ENCODE data around the gene NUP62.
"Not testable (repeated sequence)": the region's sequence is repeated elsewhere in the genome, so short reads cannot be mapped to it uniquely, and the experiment has no call there.

NUP62 gene

DNA sequence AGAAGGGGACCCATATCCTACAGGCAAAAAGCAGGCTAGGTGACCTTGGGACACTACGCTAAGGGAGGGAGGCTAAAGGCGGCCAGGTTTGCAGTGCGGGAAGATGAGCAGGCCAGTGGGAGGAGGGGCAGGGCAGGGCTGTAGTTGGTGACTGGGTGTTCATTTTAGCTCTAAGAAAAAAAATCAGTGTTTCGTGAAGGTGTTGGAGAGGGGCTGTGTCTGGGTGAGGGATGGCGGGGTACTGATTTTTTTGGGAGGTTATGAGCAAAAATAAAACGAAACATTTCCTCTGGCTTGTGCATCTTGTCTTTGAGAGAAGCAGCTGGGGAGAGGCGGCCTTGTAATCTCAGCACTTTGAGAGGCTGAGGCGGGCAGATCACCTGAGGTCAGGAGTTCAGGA lies 4.3 kb upstream of the NUP62 start:
- Histone ChIP-seq H3K4me1 (ENCODE audit: insufficient read depth, low read length) (no peaks in the 10 kb centered on the region), H3K4me3 (ENCODE audit: low read length) (no peak overlapping the region), H3K36me3 (ENCODE audit: insufficient read depth, low read length) (no peaks in the 10 kb centered on the region; the same call in 1 of the 2 replicates), H3K9me3 (ENCODE audit: insufficient read depth, low read depth, low read length) (no peaks in the 10 kb centered on the region), H3K27ac (ENCODE audit: low read depth, low read length) (no peak overlapping the region), H3K27me3 (ENCODE audit: insufficient read depth, low read length) (no peaks in the 10 kb centered on the region), H3K9ac (ENCODE audit: low read depth, low read length) (no peak overlapping the region)
- WGBS: 89% methylated on average over 8 of the region's 8 CpGs

DNA sequence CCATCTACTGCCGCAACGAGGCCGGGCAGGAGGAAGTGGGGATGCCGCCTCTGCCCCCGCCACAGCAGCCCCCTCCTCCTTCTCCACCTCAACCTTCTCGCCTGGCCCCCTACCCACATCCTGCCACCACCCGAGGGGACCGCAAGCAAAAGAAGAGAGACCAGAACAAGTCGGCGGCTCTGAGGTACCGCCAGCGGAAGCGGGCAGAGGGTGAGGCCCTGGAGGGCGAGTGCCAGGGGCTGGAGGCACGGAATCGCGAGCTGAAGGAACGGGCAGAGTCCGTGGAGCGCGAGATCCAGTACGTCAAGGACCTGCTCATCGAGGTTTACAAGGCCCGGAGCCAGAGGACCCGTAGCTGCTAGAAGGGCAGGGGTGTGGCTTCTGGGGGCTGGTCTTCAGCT lies 3.4 kb upstream of the NUP62 start:
- no peak overlapping the region for H3K9ac ChIP-seq (ENCODE audit: low read depth, low read length)

DNA sequence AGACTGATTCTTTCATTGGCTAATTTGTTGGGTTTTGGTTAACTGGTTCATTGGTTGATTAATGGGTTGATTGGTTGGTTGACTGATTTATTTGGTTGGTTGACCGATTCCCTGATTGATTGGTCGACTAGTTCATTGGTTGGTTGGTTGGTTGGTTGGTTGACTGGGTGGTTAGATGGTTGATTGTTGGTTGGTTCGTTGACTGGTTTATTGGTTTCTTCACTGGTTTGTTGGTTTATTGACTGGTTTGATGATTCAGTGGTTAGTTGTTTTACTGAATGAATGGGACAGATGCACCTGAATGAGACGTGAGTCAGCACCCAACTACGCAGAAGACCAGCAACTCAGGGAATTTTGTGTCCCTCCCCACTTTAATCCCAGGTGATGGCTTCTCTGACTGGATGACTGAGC lies 2.7 kb upstream of the NUP62 start:
- Histone ChIP-seq H3K4me3 (ENCODE audit: low read length) (no peak overlapping the region), H3K27ac (ENCODE audit: low read depth, low read length) (no peak overlapping the region), H3K4me1 (ENCODE audit: insufficient read depth, low read length) (0 out of 2 replicates have a peak, but pooled peaks cover 7% of the 10 kb centered on the region), H3K9me3 (ENCODE audit: insufficient read depth, low read depth, low read length) (no peaks in the 10 kb centered on the region), H3K27me3 (ENCODE audit: insufficient read depth, low read length) (no peaks in the 10 kb centered on the region), H3K36me3 (ENCODE audit: insufficient read depth, low read length) (peaks cover 9% of the 10 kb centered on the region), H3K9ac (ENCODE audit: low read depth, low read length) (no peak overlapping the region)
- 92% methylated on average over 5 of the region's 5 CpGs for WGBS

More for the DNA sequence above, 3.4 kb upstream of the NUP62 start:
- Histone ChIP-seq H3K36me3 (ENCODE audit: insufficient read depth, low read length) (peaks cover 2% of the 10 kb centered on the region), H3K4me1 (ENCODE audit: insufficient read depth, low read length) (0 out of 2 replicates have a peak, but pooled peaks cover 3% of the 10 kb centered on the region), H3K27me3 (ENCODE audit: insufficient read depth, low read length) (no peaks in the 10 kb centered on the region), H3K9me3 (ENCODE audit: insufficient read depth, low read depth, low read length) (no peaks in the 10 kb centered on the region), H3K27ac (ENCODE audit: low read depth, low read length) (no peak overlapping the region), H3K4me3 (ENCODE audit: low read length) (no peak overlapping the region)
- 97% methylated on average over 25 of the region's 25 CpGs for WGBS

DNA sequence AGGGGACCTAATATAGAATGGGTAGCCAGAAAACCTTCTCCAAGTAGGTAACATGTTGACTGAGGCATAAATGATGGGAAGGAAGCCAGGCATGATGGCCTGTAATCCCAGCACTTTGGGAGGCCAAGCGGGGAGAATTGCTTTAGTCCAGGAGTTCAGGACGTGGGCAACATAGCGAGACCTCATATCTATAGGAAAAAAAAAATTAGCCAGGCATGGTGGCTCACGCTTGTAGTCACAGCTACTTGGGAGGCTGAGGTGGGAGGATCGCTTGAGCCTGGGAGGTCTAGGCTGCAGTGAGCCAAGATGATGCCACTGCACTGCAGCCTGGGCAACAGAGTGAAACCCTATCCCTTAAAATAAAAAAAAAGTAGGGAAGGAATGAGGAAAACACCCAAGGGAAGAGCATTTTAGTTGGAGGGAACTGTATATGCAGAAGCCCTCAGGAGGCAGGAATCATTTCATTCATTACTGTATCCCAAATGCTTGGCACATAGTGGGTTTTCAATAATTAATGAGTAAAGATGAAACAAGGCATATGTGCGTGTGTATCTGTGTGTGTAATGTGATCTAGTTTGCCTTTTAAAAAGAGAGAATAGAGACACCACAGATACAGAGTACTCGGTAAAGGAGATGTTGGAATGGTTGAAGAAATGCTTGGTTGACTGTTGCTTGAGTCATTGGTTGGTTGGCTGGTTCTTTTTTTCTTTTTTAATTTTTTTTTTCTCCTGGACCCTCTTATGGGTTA lies 2.2 kb upstream of the NUP62 start:
- 0 out of 2 replicates have a peak, but pooled peaks cover 7% of the 10 kb centered on the region for H3K4me1 ChIP-seq (ENCODE audit: insufficient read depth, low read length)
- H3K4me3 ChIP-seq (ENCODE audit: low read length): no peak overlapping the region
- 94% methylated on average over 7 of the region's 7 CpGs for WGBS
- no peaks in the 10 kb centered on the region for H3K27me3 ChIP-seq (ENCODE audit: insufficient read depth, low read length)
- no peak overlapping the region for H3K9ac ChIP-seq (ENCODE audit: low read depth, low read length)
- no peaks in the 10 kb centered on the region for H3K9me3 ChIP-seq (ENCODE audit: insufficient read depth, low read depth, low read length)
- H3K36me3 ChIP-seq (ENCODE audit: insufficient read depth, low read length): peaks cover 15% of the 10 kb centered on the region
- H3K27ac ChIP-seq (ENCODE audit: low read depth, low read length): no peak overlapping the region

DNA sequence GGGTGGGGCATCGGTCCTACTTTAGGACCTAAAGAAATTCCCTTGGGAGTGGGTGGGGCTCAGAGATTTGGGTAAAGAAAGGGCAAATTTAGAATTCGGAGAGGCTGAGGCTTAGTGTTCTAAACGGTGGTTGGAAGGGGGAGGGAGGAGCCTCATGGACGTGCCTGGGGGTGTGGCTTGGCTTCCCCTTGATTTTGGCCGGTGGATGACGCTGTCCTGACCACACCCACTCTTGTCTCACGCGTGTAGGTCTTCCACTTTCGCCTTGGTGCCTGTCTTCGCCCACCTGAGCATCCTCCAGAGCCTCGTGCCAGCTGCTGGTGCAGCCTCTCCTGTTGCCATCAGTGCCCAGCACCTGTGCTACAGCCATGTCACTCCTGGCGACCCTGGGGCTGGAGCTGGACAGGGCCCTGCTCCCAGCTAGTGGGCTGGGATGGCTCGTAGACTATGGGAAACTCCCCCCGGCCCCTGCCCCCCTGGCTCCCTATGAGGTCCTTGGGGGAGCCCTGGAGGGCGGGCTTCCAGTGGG lies 1.2 kb upstream of the NUP62 start:
- Histone ChIP-seq H3K4me3 (ENCODE audit: low read length) (peak overlapping the region; percentile 95), H3K27me3 (ENCODE audit: insufficient read depth, low read length) (no peaks in the 10 kb centered on the region), H3K36me3 (ENCODE audit: insufficient read depth, low read length) (peaks cover 23% of the 10 kb centered on the region), H3K4me1 (ENCODE audit: insufficient read depth, low read length) (0 out of 2 replicates have a peak, but pooled peaks cover 7% of the 10 kb centered on the region), H3K9me3 (ENCODE audit: insufficient read depth, low read depth, low read length) (no peaks in the 10 kb centered on the region), H3K9ac (ENCODE audit: low read depth, low read length) (no peak overlapping the region), H3K27ac (ENCODE audit: low read depth, low read length) (no peak overlapping the region)
- 65% methylated on average over 15 of the region's 15 CpGs for WGBS

DNA sequence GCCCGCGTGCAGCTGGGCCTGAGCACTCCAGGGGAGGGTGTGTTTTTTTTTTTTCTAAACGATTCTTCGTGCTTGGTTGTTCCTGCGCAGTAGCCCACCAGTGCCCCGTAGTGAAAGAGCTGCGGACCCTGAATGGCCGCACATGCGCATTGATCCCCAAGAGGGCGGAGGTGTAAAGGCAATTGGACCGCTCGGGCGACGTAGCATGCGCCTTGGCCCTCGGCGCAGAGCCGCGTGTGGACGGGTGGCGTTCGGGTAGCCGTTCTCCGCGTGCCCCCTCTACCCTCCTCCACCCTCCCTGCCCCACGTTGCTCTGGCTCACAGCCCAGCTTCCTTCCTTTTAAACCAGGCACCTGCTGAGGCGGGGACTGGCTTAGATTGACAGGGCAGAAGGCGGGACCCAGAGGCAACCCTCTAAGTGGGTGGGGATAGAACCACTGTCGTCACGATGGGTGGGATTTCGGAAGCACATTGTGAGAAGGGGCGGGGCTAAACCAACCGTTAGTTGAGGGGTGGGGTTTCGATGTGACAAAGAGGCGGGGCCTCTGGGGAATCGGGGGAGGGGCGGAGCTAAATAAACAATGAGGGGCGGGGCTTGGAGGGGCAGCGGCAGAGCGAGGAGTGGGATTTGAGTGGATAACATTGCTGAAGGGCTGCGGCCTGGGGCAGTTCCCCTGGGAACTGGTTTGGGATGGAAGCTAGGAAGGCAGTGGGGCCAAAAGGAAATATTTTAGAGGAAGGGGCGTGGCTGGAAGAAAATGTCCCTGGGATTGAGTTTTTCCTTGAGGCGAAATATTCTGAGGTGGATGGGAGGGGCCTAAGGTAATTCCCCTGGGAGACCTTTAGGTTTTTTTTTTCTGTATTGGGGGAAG lies 543 bp upstream of the NUP62 start:
- 3% methylated on average over 43 of the region's 43 CpGs for WGBS
- Histone ChIP-seq H3K4me3 (ENCODE audit: low read length) (peak overlapping the region; percentile 95), H3K27ac (ENCODE audit: low read depth, low read length) (peak overlapping the region; percentile 94)

DNA sequence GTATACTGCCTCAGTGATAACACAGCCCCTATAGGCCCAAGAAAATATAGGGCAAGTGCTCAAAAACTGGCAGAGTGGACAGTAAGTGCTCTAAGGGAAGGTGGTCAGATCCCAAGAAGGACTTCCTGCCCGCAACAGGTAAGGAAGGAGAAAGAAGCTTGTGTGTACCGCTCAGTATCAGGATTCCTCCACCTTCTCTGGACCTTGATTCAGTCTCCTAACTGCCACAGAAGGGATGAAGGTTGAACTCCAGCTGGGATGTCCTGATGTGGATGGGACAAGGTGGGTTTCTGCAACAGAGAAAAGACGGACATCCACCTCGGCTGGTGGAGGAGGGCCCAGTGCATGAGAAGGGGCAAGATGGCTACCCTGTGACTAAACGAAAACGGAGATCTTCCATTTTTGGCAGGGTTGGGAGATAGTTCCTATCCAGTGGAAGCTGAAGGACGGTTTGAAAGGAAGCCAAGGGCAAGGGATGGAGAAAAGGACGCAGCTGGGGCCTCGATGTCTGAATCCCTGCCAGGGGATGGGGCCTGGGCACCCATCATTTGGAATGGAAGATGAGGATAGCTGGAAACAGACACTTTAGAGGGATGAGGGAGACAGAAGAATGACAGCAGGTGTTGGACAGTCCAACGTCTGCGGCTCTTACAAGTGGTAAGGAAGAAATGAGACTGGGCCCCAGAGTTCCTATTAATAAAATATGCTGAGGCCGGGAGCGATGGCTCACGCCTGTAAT lies 1.6 kb downstream of the NUP62 start:
- no peaks in the 10 kb centered on the region for H3K9me3 ChIP-seq (ENCODE audit: insufficient read depth, low read depth, low read length)
- H3K9ac ChIP-seq (ENCODE audit: low read depth, low read length): 0 out of 2 replicates have a peak overlapping the region, but pooled peaks have one; percentile 12
- H3K4me3 ChIP-seq (ENCODE audit: low read length): peak overlapping the region; percentile 95
- 0 out of 2 replicates have a peak, but pooled peaks cover 7% of the 10 kb centered on the region for H3K4me1 ChIP-seq (ENCODE audit: insufficient read depth, low read length)
- peaks cover 50% of the 10 kb centered on the region for H3K36me3 ChIP-seq (ENCODE audit: insufficient read depth, low read length)
- no peaks in the 10 kb centered on the region for H3K27me3 ChIP-seq (ENCODE audit: insufficient read depth, low read length)
- H3K27ac ChIP-seq (ENCODE audit: low read depth, low read length): no peak overlapping the region
- WGBS: 91% methylated on average over 14 of the region's 14 CpGs

More for the DNA sequence above, 543 bp upstream of the NUP62 start:
- Histone ChIP-seq H3K9me3 (ENCODE audit: insufficient read depth, low read depth, low read length) (no peaks in the 10 kb centered on the region), H3K27me3 (ENCODE audit: insufficient read depth, low read length) (no peaks in the 10 kb centered on the region), H3K9ac (ENCODE audit: low read depth, low read length) (peak overlapping the region; percentile 98), H3K36me3 (ENCODE audit: insufficient read depth, low read length) (peaks cover 28% of the 10 kb centered on the region), H3K4me1 (ENCODE audit: insufficient read depth, low read length) (0 out of 2 replicates have a peak, but pooled peaks cover 7% of the 10 kb centered on the region)

DNA sequence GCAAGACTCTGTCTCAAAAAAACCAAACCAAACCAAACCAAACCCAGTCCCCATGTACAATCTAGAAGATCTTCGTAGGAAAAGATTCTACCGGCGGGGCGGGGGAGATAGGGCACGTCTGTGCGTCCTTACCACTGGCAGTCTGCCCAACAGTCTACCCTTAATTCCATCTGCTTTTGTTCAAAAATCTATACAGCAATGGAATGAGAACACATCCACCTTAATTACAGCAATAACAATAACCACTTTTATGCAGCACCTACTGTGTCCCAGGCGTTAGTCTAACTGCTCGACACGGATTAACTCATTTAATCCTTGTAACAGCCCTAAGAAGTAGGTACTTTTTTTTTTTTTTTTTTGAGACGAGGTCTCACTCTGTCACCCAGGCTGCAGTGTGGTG lies 2.8 kb downstream of the NUP62 start:
- H3K27me3 ChIP-seq (ENCODE audit: insufficient read depth, low read length): no peaks in the 10 kb centered on the region
- H3K4me3 ChIP-seq (ENCODE audit: low read length): no peak overlapping the region
- 98% methylated on average over 10 of the region's 10 CpGs for WGBS
- H3K36me3 ChIP-seq (ENCODE audit: insufficient read depth, low read length): peaks cover 61% of the 10 kb centered on the region
- H3K9me3 ChIP-seq (ENCODE audit: insufficient read depth, low read depth, low read length): no peaks in the 10 kb centered on the region
- H3K27ac ChIP-seq (ENCODE audit: low read depth, low read length): no peak overlapping the region
- H3K9ac ChIP-seq (ENCODE audit: low read depth, low read length): no peak overlapping the region
- peaks cover 14% of the 10 kb centered on the region; the same call in 1 of the 2 replicates for H3K4me1 ChIP-seq (ENCODE audit: insufficient read depth, low read length)

DNA sequence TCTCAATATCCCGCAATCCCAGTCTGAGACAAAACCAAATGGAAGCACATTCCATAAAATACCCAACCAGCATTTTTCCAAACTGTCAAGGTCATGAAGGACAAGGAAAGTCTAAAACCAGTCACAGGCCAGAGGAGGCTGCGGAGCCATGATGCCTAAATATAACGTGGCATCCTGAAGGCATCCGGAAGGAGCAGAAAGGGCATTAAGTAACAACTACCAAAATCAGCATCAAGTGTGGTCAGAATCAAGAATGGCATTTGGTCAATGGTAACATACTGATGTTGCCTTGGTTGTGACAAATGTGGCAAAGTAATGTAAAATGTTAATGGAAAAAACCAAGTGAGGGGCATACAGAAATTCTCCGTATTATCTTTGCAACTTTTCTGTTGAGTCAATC lies 3.8 kb downstream of the NUP62 start:
- 93% methylated on average over 5 of the region's 5 CpGs for WGBS
- Histone ChIP-seq H3K9me3 (ENCODE audit: insufficient read depth, low read depth, low read length) (no peaks in the 10 kb centered on the region), H3K27ac (ENCODE audit: low read depth, low read length) (no peak overlapping the region), H3K9ac (ENCODE audit: low read depth, low read length) (no peak overlapping the region), H3K4me3 (ENCODE audit: low read length) (no peak overlapping the region), H3K27me3 (ENCODE audit: insufficient read depth, low read length) (no peaks in the 10 kb centered on the region), H3K4me1 (ENCODE audit: insufficient read depth, low read length) (peaks cover 14% of the 10 kb centered on the region; the same call in 1 of the 2 replicates), H3K36me3 (ENCODE audit: insufficient read depth, low read length) (peaks cover 67% of the 10 kb centered on the region)

DNA sequence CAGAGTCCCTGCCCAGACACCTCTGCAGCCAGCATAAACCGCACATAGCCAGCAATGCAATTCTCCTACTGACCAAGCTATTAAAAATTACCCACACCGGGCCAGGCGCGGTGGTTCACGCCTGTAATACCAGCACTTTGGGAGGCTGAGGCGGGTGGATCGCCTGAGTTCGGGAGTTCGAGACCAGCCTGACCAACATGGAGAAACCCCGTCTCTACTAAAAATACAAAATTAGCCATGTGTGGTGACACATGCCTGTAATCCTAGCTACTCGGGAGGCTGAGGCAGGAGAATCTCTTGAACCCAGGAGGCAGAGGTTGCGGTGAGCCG lies 4.5 kb downstream of the NUP62 start:
- H3K27me3 ChIP-seq (ENCODE audit: insufficient read depth, low read length); H3K9me3 ChIP-seq (ENCODE audit: insufficient read depth, low read depth, low read length); H3K9ac ChIP-seq (ENCODE audit: low read depth, low read length); H3K27ac ChIP-seq (ENCODE audit: low read depth, low read length); H3K4me3 ChIP-seq (ENCODE audit: low read length): not testable (repeated sequence)
- Histone ChIP-seq H3K36me3 (ENCODE audit: insufficient read depth, low read length) (peaks cover 71% of the 10 kb centered on the region), H3K4me1 (ENCODE audit: insufficient read depth, low read length) (peaks cover 14% of the 10 kb centered on the region; the same call in 1 of the 2 replicates)
- WGBS: 96% methylated on average over 13 of the region's 13 CpGs
